NCI-H460 (cell line): ENCODE results near the gene CARS2. TPM values are rescaled to one million over a fixed set of nuclear protein-coding genes. Genes with fewer than 3 reads are reported as not detected.
A peak's percentile ranks its signal among the peaks of the same experiment; 100 is the strongest.
"Not testable (repeated sequence)": the region's sequence is repeated elsewhere in the genome, so short reads cannot be mapped to it uniquely, and the experiment has no call there.

Experiments used
- DNase-seq: peaks from one replicate; pipeline ENCODE4 v3.0.0-alpha.2; 2016; ENCODE audit warnings: low read depth; ENCODE audit errors: extremely low read depth
- total RNA-seq: library from RNA; depleted of rRNA; stranded (reverse); fragments of >200 nt; shearing (Covaris generic); gene quantifications from 2 replicates; pipeline ENCODE4 v1.2.3, GENCODE V29; 2014

CARS2 gene
- total RNA-seq, 1 experiment from 2014 or later = 34.9 TPM

- peak; percentile 74 for DNase-seq
Observed at GRCh38 chr13:110712081-110712848, 6.3 kb upstream of the CARS2 start.

GRCh38 chr13:110706570-110707372 is 855 bp upstream of the CARS2 start:
- DNase-seq = no peak

GRCh38 chr13:110705356-110705825 is 525 bp downstream of the CARS2 start:
- no peak for DNase-seq

DNA sequence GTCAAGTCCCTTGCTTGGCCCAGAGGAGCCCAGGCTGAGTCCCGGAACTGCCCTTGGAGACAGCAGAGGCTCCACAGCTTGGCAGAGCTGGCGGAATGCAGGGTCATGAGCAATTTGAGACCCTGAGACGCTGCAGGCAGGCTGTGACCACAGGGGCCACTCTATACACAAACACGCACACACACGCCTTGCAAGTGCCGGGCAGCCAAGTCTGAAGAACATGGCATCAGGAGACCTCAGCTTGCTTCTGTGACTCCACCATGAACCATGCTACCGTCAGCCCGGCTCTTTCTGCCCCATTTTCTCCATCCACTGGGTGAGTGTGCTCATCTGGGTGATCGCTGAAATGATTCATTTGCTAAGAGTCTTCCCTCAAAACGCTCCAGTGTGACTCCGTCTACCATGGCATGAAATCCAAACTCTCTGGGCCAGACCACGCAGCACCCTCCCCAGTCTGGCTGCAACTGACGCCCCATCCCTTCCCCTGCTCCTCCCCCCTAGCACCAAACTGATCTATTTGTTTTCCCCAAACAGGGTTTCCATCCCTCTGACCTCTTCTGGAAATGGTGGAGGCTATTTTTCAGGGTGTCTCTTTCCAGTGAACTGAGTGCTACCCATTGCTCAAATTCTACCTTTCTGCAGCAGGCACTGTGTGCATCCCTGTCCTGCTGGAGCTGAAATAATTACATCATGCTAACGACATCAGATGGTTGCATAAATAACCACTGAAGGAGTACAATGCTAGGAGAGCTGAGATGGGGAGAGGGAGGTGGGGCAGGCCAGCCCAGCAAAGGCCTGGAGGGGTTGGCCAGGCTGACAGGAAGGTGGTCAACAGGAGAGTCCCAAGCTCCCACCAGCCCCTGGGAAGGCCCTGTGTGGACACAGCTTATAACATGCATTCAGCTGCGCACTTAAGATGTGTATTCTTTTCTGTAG is 3.1 kb downstream of the CARS2 start:
- no peak for DNase-seq

DNA sequence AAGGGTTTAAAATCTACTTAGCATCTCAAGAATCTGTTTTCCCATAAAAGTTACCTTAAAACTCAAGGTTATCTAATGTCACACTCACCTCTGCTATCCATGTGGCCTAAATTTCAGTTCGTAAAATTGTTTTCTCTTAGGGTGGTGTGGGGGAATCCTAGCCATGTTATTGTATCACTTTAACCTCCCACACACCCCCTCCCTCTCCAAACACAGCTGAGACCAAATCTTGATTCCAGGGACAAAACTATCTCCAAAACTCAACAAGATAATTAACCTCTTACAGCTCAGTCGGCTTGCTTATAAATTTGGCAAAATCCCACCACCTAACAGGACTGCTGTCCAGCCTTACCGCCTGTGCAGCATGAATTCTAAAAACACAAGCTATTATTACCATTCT is 3.8 kb downstream of the CARS2 start:
- no peak for DNase-seq

DNA sequence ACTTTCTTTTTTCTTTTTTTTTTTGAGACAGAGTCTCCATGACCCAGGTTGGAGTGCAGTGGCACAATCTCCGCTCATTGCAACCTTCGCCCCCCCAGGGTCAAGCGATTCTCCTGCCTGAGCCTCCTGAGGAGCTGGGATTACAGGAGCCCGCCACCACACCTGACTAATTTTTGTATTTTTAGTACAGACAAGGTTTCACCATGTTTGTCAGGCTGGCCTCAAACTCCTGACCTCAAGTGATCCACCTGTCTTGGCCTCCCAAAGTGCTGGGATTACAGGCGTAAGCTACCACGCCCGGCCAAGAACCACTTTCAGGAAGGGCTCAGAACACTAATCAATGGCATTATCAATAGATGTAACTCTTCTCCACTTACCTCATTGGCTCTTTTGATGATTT is 4.9 kb downstream of the CARS2 start:
- not testable (repeated sequence) for DNase-seq

DNA sequence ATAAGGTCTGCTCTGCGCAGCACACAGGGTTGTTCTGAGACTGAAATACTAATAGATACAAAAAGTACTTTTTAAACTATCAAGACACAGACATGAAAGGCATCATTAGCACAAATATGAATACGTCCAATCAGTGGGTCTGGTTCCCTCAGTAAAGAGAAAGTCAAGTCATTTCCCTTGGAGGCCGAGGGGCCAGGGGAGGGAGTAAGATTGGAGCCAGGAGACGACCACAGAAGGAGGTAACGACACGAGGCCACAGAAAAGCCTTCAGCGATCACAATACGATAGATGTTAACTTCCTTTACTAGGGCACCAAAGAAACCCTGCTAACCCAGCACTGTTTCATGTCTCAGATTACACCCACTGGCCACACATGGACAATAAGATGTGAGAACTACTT is 5.3 kb downstream of the CARS2 start:
- no peak for DNase-seq

DNA sequence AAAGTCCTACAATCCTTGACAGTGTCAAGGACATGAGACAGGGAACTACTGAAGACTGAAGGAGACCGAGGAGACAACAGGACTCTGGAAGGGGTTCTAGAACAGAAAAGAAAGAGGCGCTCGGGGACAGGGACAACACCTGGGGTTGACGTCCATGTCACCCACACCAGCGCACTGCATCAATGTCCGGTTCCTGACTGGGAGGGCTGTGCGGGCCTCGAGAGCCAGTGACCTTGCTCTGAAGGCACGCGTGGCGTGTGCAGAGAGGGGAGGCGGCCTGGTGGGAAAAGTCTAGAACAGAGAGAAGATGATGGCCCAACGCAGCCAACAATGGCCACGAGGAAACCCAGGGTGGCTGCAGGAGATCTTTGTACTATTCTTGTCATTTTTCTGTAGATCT is 5.7 kb downstream of the CARS2 start:
- DNase-seq = no peak

- no peak for DNase-seq
Observed at GRCh38 chr13:110699148-110700145, 6.5 kb downstream of the CARS2 start.

GRCh38 chr13:110698689-110699088 is 7.2 kb downstream of the CARS2 start:
- no peak for DNase-seq

- no peak for DNase-seq
Observed at GRCh38 chr13:110697842-110698241, 8.1 kb downstream of the CARS2 start.

GRCh38 chr13:110696776-110697175 is 9.1 kb downstream of the CARS2 start:
- DNase-seq = no peak

DNA sequence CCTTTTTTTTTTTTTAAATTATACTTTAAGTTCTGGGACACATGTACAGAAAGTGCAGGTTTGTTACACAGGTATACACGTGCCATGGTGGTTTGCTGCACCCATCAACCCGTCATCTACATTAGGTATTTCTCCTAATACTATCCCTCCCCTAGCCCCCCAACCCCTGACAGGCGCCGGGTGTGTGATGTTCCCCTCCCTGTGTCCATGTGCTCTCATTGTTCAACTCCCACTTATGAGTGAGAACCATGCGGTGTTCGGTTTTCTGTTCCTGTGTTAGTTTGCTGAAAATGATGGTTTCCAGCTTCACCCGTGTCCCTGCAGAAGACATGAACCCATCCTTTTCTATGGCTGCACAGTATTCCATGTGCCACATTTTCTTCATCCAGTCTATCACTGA is 10.1 kb downstream of the CARS2 start:
- DNase-seq = not testable (repeated sequence)

DNA sequence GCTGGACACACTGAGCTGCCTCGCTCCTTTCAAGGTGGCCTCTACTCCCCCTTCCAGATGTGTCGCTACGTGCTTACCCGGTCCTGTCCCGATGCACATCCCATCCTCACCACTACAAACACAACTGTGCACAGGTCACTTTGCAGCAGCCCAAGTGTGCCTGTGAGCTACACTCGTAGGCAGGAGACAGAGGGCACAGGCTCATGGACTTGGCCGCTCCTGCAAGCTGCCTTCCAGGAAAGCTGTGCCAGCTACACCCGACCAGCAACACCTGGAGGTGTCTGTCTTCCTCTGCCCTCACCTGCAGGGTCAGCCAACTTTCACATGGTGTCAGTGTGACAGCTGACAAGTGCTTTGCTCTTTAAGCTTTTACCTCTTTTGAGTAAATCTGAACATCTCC is 15.4 kb downstream of the CARS2 start:
- DNase-seq = no peak

DNA sequence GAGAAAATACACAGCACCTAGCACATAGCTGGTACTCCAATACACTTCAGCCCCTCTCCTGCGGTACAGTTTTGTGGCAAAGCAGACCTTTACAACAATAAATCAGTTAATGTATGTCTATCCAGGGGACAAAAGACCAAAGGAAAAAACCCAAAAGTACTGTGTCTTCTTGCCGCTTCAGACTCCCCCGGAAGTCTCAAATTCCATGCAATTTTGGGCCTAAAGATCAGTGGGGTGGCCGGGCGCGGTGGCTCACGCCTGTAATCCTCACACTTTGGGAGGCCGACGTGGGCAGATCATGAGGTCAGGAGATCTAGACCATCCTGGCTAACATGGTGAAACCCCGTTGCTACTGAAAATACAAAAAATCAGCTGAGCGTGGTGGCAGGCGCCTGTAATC is 16.2 kb downstream of the CARS2 start:
- DNase-seq = no peak

DNA sequence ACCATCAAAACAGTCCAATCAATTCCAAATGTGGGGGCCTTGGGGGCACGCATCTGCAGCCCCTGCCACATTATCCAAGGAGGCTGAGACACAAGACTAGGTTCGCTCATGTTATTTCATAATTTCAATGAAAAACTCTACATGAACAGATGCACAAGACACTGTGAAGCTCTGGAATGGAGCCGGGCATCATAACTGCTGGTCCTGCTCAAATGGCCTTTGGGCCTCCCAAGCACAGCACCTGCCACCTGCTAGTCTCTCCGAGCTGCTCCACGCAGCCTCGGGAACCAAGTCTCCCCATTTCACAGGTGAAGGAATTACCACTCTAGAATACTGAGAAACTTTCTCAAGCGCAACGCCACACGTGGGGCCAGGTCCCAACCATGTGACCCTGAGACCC is 16.9 kb downstream of the CARS2 start:
- no peak for DNase-seq

- no peak for DNase-seq
Observed at GRCh38 chr13:110687736-110688135, 18.2 kb downstream of the CARS2 start.

DNA sequence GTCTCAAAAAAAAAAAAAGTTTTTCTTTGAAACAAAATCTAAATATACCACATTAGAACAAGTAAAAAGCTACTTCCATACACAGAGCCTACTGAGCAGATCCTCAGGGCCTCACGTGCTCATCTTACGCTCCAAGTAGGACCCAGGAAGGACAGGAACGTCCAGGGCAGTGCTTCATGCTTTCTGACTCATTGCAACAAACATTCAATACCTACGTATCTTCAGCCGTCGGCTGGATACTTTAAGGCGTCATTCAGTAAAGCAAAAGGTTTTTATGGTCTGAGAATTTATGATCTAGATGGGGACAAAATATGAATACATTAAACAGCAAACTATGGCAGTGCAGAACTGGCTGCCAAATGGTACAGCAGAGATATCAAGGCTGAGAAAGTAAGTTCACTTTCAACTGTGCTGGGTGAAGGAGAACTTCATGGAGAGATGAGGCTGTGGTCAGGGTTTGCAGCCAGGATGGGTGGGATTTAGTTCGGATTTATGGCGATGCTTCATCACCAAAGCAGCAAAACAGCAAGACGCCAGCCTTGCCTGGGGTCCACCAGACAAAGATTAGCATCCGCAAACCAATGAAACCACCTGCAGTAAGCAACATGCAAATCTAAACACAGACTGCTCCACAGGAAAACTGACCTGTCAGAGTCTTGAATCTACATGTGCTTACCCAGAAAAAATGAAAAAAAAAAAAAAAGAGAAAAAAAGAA is 20.5 kb downstream of the CARS2 start:
- DNase-seq = no peak
